GM11168 (cell line): ENCODE results near the gene TRPC4AP.

Experiments
- in situ Hi-C: fragments of 300-500 bp; cut with MboI; formaldehyde crosslinking; loops from one replicate; pipeline ENCODE4 v1.12.0; 2022; ENCODE audit warnings: low sequenced_read_pairs; ENCODE audit not compliant: unreplicated experiment

The TRPC4AP gene

DNA sequence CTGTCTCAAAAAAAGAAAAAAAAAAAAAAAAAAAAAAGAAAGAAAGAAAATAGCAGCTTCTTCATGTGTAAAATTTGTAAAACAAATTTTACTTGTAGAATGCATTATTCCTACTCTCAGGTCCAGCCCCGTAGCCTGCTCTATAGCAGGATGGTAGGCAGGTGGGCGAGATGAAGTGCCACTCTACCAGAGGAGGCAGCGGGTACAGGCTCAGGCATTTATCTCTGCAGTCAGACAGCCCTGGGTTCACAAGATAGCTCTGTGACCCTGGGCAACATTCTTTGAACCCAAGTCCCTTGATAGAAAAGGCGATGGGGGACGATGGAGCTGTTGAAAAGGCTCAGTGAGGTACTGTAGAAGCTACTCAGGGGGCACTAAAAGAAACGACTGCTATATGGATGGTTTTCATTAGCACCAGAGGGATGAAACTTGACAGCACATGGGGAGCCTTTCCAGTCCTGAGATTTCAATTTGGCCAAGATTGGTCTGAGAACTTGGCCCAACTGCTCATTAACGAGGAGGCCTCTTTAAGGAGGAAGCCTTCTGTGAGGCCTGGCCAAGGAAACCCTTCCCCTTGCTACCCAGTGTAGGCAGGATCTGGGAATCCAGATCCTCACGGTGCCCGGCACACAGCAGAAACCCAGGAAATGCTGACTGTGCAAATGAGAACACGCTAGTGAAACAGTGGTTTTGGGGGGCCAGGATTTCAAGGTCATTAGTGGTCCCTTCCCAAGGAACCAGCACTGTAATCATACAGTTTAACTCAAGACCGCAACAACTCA, 73.8 kb downstream of the TRPC4AP start:
- in situ Hi-C loops, result no loop called here

GRCh38 chr20:35017099-35017835, 75.3 kb downstream of the TRPC4AP start:
- in situ Hi-C loops, result no loop called here

- in situ Hi-C loops, result no loop called here
These were observed 76.8 kb downstream of the TRPC4AP start for GRCh38 chr20:35015863-35016193.

DNA sequence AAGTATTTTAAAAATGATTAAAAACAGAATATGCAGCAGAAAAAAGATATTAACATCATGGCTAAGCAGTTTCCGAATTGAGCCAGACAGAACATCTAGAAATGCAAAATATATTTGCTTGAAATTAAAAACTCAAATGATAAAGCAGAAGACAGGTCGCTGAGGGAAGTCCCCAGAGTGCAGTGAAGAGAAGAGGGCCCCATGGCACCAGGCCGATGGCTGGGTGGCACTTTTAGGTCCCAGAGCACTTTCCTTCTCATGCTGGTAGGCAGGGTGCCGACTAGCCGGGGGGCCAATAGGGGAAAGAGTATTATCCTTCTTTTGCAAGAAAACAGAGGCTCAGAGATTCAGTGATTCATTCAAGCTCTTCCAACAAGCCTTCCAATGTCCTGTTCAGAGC, 78.1 kb downstream of the TRPC4AP start:
- in situ Hi-C loops, result no loop called here

DNA sequence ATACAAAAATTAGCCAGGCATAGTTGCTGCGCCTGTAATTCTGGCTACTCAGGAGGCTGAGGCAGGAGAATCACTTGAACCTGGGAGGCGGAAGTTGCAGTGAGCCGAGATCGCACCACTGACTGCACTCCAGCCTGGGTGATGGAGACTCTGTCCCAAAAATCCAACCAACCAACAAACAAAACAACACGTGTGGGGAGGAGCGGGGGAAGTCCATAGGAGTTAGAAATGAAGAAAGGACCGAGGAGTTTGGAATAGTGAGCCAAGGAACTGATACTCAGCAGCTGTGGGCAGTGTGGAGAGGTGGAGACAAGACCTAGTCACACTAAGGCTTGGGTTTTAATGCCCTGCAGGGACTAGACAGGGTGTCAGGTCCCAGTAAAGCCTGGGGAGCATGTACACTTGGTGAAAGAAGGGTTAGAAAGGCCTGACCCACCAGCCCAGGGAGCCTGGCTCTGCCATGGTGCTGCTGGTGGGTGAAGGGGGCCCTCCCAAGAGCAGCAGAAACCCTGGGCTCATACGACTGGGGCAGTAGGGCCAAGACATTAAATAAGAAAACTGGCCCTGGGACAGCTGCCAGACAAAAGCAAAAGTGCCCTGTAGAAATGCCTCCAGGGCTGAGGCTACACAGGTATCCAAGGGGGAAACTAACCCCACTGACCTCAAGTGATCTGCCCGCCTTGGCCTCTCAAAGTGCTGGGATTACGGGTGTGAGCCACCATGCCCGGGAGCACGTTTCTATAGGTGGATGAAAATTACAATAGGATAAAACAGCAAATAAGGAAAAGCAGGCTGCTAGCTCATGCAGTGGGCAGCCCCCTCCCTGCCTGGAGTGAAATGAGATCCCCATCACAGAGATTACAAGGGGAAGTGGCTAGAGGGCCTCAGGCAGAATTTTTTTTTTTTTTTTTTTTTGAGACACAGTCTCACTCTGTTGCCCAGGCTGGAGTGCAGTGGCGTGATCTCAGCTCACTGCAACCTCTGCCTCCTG, 78.9 kb downstream of the TRPC4AP start:
- in situ Hi-C loops, result no loop called here

GRCh38 chr20:35012227-35013069, 80.2 kb downstream of the TRPC4AP start:
- in situ Hi-C loops, result no loop called here

DNA sequence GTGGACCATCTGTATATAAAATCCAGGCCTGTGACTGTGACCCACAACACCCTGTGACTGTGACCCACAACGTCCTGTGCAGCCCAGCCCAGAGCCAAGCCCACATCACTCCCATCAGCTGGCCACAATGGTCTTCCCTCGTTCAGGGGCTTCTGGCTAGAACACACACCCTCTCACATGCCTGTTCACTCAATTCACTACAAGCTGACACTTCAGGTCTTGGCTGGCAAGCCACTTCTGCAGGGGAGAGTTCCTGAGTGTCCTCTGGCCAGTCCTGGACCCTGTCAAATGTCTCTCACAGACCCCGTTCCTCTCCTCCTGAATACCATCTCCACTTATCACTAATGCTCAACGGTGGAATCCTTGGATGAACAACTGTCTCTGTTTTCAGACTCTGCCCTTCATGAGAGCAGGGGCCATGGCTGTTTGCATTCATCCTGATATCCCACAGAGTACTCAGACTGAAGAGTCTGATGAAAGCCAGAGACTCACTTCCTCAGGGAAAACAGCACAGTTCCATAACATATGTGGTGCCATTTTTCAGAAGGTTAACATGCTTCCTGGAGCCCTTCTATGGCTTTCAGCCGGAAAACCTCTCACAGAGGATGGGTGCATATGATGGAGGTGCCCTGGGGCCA, 80.9 kb downstream of the TRPC4AP start:
- in situ Hi-C loops, result no loop called here

- in situ Hi-C loops, result no loop called here
These were observed 82.0 kb downstream of the TRPC4AP start for GRCh38 chr20:35010405-35011192.

GRCh38 chr20:35009665-35010328, 82.8 kb downstream of the TRPC4AP start:
- in situ Hi-C loops, result no loop called here

DNA sequence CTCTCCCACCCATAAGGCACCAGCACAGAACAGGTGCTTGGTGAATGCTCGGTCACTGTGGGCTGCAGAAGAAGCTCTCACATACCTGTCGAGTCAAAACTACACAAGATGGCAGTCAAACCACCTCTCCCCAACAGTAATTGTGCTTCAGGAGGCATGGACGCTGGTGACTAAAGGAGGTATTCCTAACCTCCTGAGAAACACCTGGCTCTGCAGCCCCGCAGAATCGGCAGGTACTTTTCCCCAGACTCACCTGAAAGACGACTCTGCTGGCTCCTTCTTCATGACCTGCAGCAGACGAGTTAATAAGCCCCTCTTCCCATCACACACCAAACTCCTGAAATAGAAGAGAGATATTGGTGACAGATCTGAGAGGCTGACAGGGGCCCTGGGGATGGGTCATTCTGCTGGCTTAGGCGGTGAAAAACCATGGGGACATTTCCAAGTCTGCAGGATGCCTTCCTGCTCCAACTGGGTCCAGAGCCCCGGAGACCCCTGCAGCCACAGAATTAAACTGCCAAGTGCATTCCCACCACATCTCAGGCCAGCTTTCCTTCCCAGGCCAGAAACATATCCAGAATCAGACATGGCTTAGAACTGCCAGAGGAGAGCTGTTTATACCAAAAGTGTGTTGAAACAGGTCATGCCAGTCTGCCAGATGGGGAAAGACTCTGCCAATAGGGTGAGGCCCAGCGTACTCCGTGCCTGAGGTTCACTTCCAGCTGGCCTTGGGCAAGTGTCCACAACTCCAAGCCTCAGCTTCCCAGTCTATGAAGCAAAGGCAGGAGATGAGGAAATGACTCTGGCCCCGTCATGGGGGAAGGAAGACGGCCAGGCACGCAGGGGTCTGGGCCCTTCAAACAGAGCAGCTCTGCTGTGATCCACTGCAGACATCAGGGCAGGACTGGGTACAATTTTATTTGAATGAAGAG, 83.9 kb downstream of the TRPC4AP start:
- in situ Hi-C loops, result no loop called here

DNA sequence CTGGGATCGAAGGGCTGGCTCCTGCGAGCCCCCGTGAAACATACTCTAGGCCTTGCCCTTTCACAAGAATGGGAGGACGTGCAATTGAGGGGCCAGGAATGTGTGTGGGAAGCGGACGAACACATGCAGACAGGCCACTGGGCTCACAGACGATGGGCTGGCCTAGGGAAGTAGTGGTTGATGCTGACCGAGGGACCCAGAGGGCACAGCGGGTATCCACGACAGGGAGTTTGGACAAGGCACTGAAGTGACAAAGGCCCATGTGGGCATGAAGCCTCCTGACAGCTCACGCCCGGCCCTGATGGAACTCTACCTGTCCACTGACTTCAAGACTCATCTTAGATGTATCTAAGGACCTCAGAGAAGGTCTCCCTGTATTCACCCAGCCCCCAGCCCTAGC, 84.7 kb downstream of the TRPC4AP start:
- in situ Hi-C loops, result no loop called here

DNA sequence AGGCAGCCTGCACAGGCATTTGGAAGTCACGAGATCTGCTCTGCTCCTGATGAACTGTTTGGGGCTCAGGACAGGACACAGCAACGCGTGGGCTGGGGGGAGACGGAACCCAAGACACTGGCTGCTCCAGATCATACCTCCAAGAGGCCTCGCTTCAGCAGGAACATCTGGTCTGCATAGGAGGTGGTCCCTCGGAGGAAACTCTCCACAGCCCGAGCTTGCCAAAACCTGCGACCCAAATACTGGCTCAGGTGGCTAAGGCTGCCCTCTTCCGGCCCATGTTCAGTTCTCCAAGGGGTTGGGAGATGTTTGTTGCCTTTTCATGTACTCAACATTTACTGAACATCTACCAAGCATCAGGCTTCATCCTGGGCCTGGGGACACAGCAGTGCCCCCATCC, 85.2 kb downstream of the TRPC4AP start:
- in situ Hi-C loops, result no loop called here

DNA sequence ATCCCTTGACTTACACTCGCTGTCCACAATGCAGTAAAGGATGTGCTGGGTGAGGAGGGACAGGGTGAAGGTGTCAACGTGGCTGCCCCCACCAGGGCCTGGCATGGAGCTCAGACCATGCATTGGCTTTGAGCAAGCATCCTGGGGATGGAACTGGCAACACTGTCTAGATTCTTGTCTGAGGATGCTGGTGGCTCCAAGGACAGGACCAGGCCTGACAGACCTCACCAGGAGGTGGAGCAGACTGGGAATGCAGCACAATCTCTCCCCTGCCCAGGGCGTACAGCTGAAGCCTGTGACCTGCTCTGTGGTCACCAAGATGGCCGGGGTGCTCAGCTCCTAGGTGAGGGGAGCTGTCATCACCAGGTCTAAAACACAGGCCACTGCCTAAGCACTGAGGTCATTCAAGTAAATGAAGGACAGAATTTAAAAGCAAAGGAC, 86.1 kb downstream of the TRPC4AP start:
- in situ Hi-C loops, result no loop called here

DNA sequence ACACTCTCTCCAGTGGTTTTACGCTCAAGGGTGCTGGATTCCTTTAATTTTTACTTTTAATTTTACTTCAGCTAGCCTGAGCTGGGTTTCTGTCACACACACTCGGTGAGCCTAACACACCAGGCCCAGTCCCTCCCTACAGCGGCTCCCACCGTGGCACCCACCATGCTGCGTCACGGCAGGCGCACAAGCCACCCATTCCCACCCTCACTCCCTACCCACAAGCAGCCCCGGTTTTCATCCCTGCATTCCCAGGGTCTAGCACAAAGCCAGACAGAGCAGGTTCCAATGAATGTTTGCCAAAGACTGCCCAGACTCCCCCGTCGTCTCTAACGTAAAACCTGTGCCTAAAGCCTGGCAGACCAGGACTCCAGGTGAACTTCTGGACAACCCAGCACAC, 86.6 kb downstream of the TRPC4AP start:
- in situ Hi-C loops, result no loop called here

DNA sequence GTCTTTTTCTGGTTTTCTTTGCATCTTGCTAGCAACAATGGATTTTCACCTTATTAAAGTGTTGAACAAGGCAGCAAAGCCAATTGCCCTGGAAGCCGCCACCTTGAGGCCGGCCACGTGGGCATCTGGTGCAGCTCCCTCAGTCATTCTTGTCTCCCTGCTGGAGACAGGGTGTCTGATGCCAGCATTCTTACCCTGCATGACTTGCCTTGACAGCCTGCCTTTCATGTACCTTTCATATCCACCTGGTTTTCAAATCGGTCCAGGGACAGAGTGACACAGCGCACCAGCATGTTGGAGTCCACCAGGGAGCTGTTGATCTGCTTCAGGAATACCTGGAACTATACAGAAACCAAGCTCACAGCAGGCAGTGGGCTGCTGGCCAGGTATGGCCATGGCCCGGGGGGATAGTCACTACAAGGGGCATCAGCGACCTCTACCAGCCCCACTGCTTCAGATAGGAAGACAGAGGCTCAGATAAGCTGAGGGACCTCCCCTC, 87.1 kb downstream of the TRPC4AP start:
- in situ Hi-C loops, result no loop called here

GRCh38 chr20:35004749-35005462, 87.7 kb downstream of the TRPC4AP start:
- in situ Hi-C loops, result no loop called here
